HG03469 (cell line): ENCODE measurements around the gene SUGP1.
"Not testable (repeated sequence)": the region's sequence is repeated elsewhere in the genome, so short reads cannot be mapped to it uniquely, and the experiment has no call there.

Source experiments
- ATAC-seq: cut with Tn5 transposase; IDR thresholded peaks from one replicate; pipeline ENCODE4 v1.9.1; 2021; ENCODE audit warnings: mild to moderate bottlenecking, moderate library complexity, moderate number of reproducible peaks; ENCODE audit not compliant: unreplicated experiment

SUGP1 gene

GRCh38 chr19:19268453-19269385, 51.6 kb downstream of the SUGP1 start:
- no peak for ATAC-seq

GRCh38 chr19:19267305-19267704, 53.0 kb downstream of the SUGP1 start:
- ATAC-seq, result no peak

GRCh38 chr19:19263886-19264487, 56.3 kb downstream of the SUGP1 start:
- ATAC-seq, result no peak

- ATAC-seq, result no peak
These were observed 57.9 kb downstream of the SUGP1 start for GRCh38 chr19:19262190-19263057.

GRCh38 chr19:19261350-19262189, 58.7 kb downstream of the SUGP1 start:
- ATAC-seq, result no peak

- ATAC-seq, result no peak
These were observed 59.7 kb downstream of the SUGP1 start for GRCh38 chr19:19260417-19261214.

DNA sequence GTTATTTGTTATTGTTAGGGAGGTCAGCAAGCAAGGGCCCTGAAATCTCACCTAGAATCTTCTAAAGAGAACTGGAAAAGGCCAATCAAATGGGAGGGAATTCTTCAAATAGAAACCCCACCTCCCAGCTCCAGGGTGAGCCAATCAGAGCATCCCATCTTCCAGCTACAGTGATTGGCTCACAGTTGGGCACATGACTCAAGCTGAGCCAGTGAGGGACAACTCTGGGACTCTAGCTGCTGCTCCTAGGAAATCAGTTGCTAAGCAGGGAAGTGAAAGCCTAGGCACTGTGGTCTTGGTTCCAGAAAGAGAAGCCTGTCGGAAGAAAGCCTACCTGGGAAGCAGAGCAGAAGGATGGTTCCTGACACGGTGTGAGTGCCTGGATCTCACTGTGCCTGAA, 60.6 kb downstream of the SUGP1 start:
- ATAC-seq, result no peak

- ATAC-seq, result no peak
These were observed 61.5 kb downstream of the SUGP1 start for GRCh38 chr19:19258589-19259338.

DNA sequence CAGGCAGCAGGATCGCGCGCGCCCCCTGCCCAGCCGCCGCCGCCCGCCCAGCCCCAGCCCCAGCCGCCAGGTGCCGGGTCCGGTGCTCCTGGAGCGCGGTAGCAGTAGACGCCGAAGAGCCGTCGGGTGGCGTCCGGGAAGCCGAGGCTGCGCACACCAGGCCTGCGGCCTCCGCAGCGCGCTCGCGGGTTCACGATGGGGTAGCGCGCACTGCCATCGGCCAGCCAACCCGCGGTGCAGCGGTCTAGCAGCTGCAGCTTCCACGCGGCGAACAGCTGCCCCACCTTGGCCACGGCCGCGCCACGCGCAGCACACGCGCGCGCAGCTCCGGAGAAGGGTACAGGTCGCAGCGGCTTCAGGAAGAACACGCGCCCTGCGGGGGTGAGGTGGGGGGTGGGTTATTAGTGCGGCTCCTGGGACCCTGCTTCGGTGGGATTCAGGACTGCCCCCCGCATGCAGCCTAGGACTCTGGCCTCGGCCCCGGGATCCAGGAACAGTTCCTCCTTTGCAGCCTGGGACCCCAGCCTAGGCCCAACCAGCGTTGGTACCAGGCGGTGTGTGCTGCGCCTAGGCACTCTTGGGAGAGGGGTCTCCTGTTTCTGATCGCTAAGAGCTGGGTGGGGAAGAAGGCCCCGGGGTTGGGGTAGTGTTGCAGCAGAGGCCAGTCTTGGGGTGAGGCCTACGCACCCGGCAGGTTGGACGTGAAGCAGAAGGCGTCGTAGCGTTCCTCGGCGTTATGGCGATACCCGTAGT, 62.3 kb downstream of the SUGP1 start:
- no peak for ATAC-seq

- no peak for ATAC-seq
These were observed 63.2 kb downstream of the SUGP1 start for GRCh38 chr19:19257137-19257536.

GRCh38 chr19:19256072-19256969, 64.0 kb downstream of the SUGP1 start:
- no peak for ATAC-seq

GRCh38 chr19:19253409-19253808, 66.9 kb downstream of the SUGP1 start:
- ATAC-seq, result not testable (repeated sequence)

GRCh38 chr19:19250196-19250801, 70.0 kb downstream of the SUGP1 start:
- no peak for ATAC-seq

GRCh38 chr19:19240476-19240875, 79.8 kb downstream of the SUGP1 start:
- no peak for ATAC-seq

- no peak for ATAC-seq
These were observed 80.6 kb downstream of the SUGP1 start for GRCh38 chr19:19239675-19240074.

DNA sequence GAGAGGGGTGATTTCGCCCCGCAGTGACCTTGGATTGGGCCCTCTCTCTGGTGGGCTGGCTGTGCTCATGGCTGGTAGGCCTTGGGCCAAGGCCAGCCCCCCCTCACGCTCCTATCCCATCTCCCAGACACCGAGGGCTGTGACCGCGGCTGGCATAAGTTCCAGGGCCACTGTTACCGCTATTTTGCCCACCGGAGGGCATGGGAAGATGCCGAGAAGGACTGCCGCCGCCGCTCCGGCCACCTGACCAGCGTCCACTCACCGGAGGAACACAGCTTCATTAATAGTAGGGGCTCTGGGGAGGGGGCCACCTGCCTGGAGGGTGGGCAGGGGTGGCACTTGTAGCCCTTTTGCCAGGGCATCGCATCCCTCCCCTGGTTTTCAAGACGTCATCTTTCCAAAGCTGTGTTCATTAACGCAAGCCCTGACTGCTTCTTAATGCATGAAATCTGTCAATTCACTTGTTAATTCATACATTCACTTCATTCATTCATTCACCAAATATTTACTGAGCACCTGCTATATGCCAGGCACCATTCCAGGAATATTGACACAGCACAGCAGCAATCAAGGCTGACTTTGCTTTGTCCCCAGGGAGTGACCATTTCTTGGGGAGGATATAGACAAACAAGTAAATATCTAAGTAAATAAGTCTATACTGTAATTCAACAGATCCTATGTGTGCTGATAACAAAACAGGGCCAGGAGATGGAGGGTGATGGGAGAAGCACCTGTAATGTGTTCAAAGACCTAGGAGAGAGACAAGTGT, 82.0 kb downstream of the SUGP1 start:
- ATAC-seq, result no peak
